ENCODE measurements around the gene TRMT2A. TPM values are rescaled to one million over a fixed set of nuclear protein-coding genes. Genes with fewer than 3 reads are reported as not detected.

Gene TRMT2A
- total and polyA plus RNA-seq, 2 of the 8 experiments (the other 6 are each of a cell fraction or from before 2014, with no cell fraction given) = 44.9 to 50.3 TPM

GRCh38 chr22:20062043-20062765 is 54.8 kb downstream of the TRMT2A start (continued):
- no peak for TF ChIP-seq NANOG (IDR thresholded peaks at IDR 0.05; ENCODE audit: insufficient read depth, low read depth, low read length, poor library complexity, severe bottlenecking)
- no peak for TF ChIP-seq RFX5 (IDR thresholded peaks at IDR 0.05; ENCODE audit: borderline replicate concordance, low read depth, low read length)

MicroRNAs within 50 kb of the gene (microRNA counts, 767-probe panel; counts per million panel counts)
- 879 counts per million, percentile 95 among the panel's probes with 10 or more counts for microRNA hsa-miR-1306-3p

Small RNA genes lying within 50 kb of the gene (microRNA-seq; reads per million reads assigned to microRNA genes)
- gene MIR6816 (ENCODE audit: borderline microRNAs expressed in 2 of 2, borderline number of aligned reads in 2 of 2, borderline replicate concordance in 1 of 2) = 0 to 0.20 reads per million in 2 experiments

Small RNA genes lying within 50 kb of the gene (small RNA-seq; reads per million reads assigned to genes)
- gene MIR6816 (ENCODE audit: insufficient read depth) = 1.0 reads per million
- not detected for gene RF00017 (ENCODE audit: insufficient read depth)
- gene RF00599 (ENCODE audit: insufficient read depth) = not detected

Other genes starting within 250 kb of the TRMT2A start
- 15.2 and 16.6 TPM in 2 replicates for gene COMT, start 175.5 kb downstream of the TRMT2A start, total RNA-seq (2021; fragmentation: NEBNext Ultra II Directional; extraction: Animal tissue kit (Norgen Biotek cat#: 25700))
- gene COMT, start 175.5 kb downstream of the TRMT2A start, polyA plus RNA-seq (2011; rRNA removed) = 33.7 and 45.0 TPM in 2 replicates
- gene TXNRD2, start 175.4 kb downstream of the TRMT2A start, total RNA-seq (2021; fragmentation: NEBNext Ultra II Directional; extraction: Animal tissue kit (Norgen Biotek cat#: 25700)) = 14.2 and 14.8 TPM in 2 replicates
- 21.9 and 25.0 TPM in 2 replicates for gene TXNRD2, start 175.4 kb downstream of the TRMT2A start, polyA plus RNA-seq (2011; rRNA removed)
- gene ARVCF, start 100.4 kb downstream of the TRMT2A start, total RNA-seq (2021; fragmentation: NEBNext Ultra II Directional; extraction: Animal tissue kit (Norgen Biotek cat#: 25700)) = 43.2 and 49.6 TPM in 2 replicates
- gene ARVCF, start 100.4 kb downstream of the TRMT2A start, polyA plus RNA-seq (2011; rRNA removed) = 31.0 and 68.3 TPM in 2 replicates
- gene TANGO2, start 96.1 kb downstream of the TRMT2A start, total RNA-seq (2021; fragmentation: NEBNext Ultra II Directional; extraction: Animal tissue kit (Norgen Biotek cat#: 25700)) = 10.1 and 13.6 TPM in 2 replicates
- gene TANGO2, start 96.1 kb downstream of the TRMT2A start, polyA plus RNA-seq (2011; rRNA removed) = 18.2 and 18.4 TPM in 2 replicates
- gene DGCR8, start 37.0 kb downstream of the TRMT2A start, total RNA-seq (2021; fragmentation: NEBNext Ultra II Directional; extraction: Animal tissue kit (Norgen Biotek cat#: 25700)) = 42.3 and 43.7 TPM in 2 replicates
- 23.7 and 42.5 TPM in 2 replicates for gene DGCR8, start 37.0 kb downstream of the TRMT2A start, polyA plus RNA-seq (2011; rRNA removed)
- gene RANBP1, start 1.1 kb downstream of the TRMT2A start, total RNA-seq (2021; fragmentation: NEBNext Ultra II Directional; extraction: Animal tissue kit (Norgen Biotek cat#: 25700)) = 484 and 495 TPM in 2 replicates
- gene RANBP1, start 1.1 kb downstream of the TRMT2A start, polyA plus RNA-seq (2011; rRNA removed) = 343 and 465 TPM in 2 replicates
- 64.0 and 65.6 TPM in 2 replicates for gene ZDHHC8, start 14.6 kb upstream of the TRMT2A start, total RNA-seq (2021; fragmentation: NEBNext Ultra II Directional; extraction: Animal tissue kit (Norgen Biotek cat#: 25700))
- gene ZDHHC8, start 14.6 kb upstream of the TRMT2A start, polyA plus RNA-seq (2011; rRNA removed) = 18.6 and 44.4 TPM in 2 replicates
- gene CCDC188, start 33.8 kb upstream of the TRMT2A start, total RNA-seq (2021; fragmentation: NEBNext Ultra II Directional; extraction: Animal tissue kit (Norgen Biotek cat#: 25700)) = not detected in 2 replicates
- not detected in 2 replicates for gene CCDC188, start 33.8 kb upstream of the TRMT2A start, polyA plus RNA-seq (2011; rRNA removed)
- gene RTN4R, start 151.1 kb upstream of the TRMT2A start, total RNA-seq (2021; fragmentation: NEBNext Ultra II Directional; extraction: Animal tissue kit (Norgen Biotek cat#: 25700)) = 21.8 and 22.5 TPM in 2 replicates
- gene RTN4R, start 151.1 kb upstream of the TRMT2A start, polyA plus RNA-seq (2011; rRNA removed) = 41.3 and 51.5 TPM in 2 replicates
- 41.9 and 43.6 TPM in 2 replicates for gene DGCR6L, start 202.8 kb upstream of the TRMT2A start, total RNA-seq (2021; fragmentation: NEBNext Ultra II Directional; extraction: Animal tissue kit (Norgen Biotek cat#: 25700))
- 72.6 and 93.5 TPM in 2 replicates for gene DGCR6L, start 202.8 kb upstream of the TRMT2A start, polyA plus RNA-seq (2011; rRNA removed)